Vagina (tissue), 2 donors: ENCODE measurements around the gene C15orf40.

Source experiments
- CTCF ChIP-seq, 3 experiments: fragments of 450-650 bp in 2 of 3; fragments of 200-600 bp in 1 of 3; sonication (generic) in 1 of 3; IDR thresholded peaks; one replicate each; pipeline ENCODE4 v1.5.1; 2017 to 2019; ENCODE audit warnings: antibody characterized with exemption in 3 of 3, mild to moderate bottlenecking in 2 of 3, moderate library complexity in 2 of 3
- POLR2A ChIP-seq, 2 donors: fragments of 450-650 bp; IDR thresholded peaks; one replicate each; pipeline ENCODE4 v1.6.1; 2017; ENCODE audit warnings: antibody characterized with exemption in 2 of 2, mild to moderate bottlenecking in 2 of 2, moderate library complexity in 2 of 2
- POLR2AphosphoS5 ChIP-seq, 2 donors: sonication (generic); formaldehyde crosslinking; IDR thresholded peaks; one replicate each; pipeline ENCODE4 v1.9.0; 2017; ENCODE audit warnings: antibody characterized with exemption in 2 of 2, mild to moderate bottlenecking in 2 of 2, low read depth in 1 of 2; ENCODE audit not compliant: insufficient read depth in 1 of 2

GRCh38 chr15:82993144-82993543 lies 18.3 kb downstream of the C15orf40 start:
- TF ChIP-seq CTCF (IDR thresholded peaks at IDR 0.05) (no peak), POLR2AphosphoS5 (IDR thresholded peaks at IDR 0.05; ENCODE audit: insufficient read depth in 1 of 2, low read depth in 1 of 2) (no peak), POLR2A (IDR thresholded peaks at IDR 0.05) (no peak)
